Measurements from ENCODE around the gene CPEB1. TPM values are rescaled to one million over a fixed set of nuclear protein-coding genes. Genes with fewer than 3 reads are reported as not detected.

Gene CPEB1
- total and polyA plus RNA-seq, 2 of the 13 experiments (the other 11 are each of a cell fraction or from before 2014, with no cell fraction given): 0.03 to 0.07 TPM

GRCh38 chr15:82540055-82540983, 106.8 kb downstream of the CPEB1 start, which contains the start of gene RPS17 (continued):
- TF ChIP-seq TFE3 (CRISPR knock-in tag; IDR thresholded peaks at IDR 0.05): peak; percentile 59; the same call in 1 of the 2 replicates
- no peak for TF ChIP-seq SIN3B (IDR thresholded peaks at IDR 0.05; ENCODE audit: low read length)
- no peak for TF ChIP-seq MYNN (CRISPR knock-in tag; IDR thresholded peaks at IDR 0.05; ENCODE audit: low read depth)
- TF ChIP-seq RFXANK (CRISPR knock-in tag; IDR thresholded peaks at IDR 0.05): peak; percentile 84; the same call in 1 of the 2 replicates
- TF ChIP-seq KLF16 (CRISPR knock-in tag; IDR thresholded peaks at IDR 0.05): peak in 1 of 2 experiments; percentile 94; a peak in 2 of 4 replicates
- TF ChIP-seq STAT5B (CRISPR knock-in tag; IDR thresholded peaks at IDR 0.05): peak; percentile 68; the same call in 1 of the 2 replicates
- peak; percentile 78 for TF ChIP-seq U2AF1 (optimal IDR thresholded peaks at IDR 0.05; ENCODE audit: low read depth, low read length)
- TF ChIP-seq ZNF3 (CRISPR knock-in tag; IDR thresholded peaks at IDR 0.05): no peak
- TF ChIP-seq ZNF749 (CRISPR knock-in tag; IDR thresholded peaks at IDR 0.05; ENCODE audit: borderline replicate concordance): peak; percentile 92; the same call in 1 of the 2 replicates
- peak; percentile 70 for TF ChIP-seq UBTF (CRISPR knock-in tag; IDR thresholded peaks at IDR 0.05)
- peak; percentile 97 for TF ChIP-seq ZMYM4 (CRISPR knock-in tag; IDR thresholded peaks at IDR 0.05)
- TF ChIP-seq POGZ (CRISPR knock-in tag; IDR thresholded peaks at IDR 0.05): peak; percentile 92
- TF ChIP-seq STAG1 (CRISPR knock-in tag; IDR thresholded peaks at IDR 0.05): peak; percentile 25; the same call in 1 of the 2 replicates
- peak; percentile 82; the same call in 1 of the 2 replicates for TF ChIP-seq TBX2 (CRISPR knock-in tag; IDR thresholded peaks at IDR 0.05; ENCODE audit: borderline replicate concordance)
- TF ChIP-seq MTF2 (CRISPR knock-in tag; IDR thresholded peaks at IDR 0.05; ENCODE audit: borderline replicate concordance): 0 out of 2 replicates have a peak, but pooled peaks have one; percentile 86
- no peak for TF ChIP-seq ZNF672 (CRISPR knock-in tag; IDR thresholded peaks at IDR 0.05)
- TF ChIP-seq ZNF512B (CRISPR knock-in tag; IDR thresholded peaks at IDR 0.05; ENCODE audit: borderline replicate concordance): no peak
- TF ChIP-seq ZNF878 (CRISPR knock-in tag; IDR thresholded peaks at IDR 0.05): peak; percentile 87; the same call in 1 of the 2 replicates
- 0 out of 2 replicates have a peak, but pooled peaks have one; percentile 15 for TF ChIP-seq ZNF652 (CRISPR knock-in tag; IDR thresholded peaks at IDR 0.05; ENCODE audit: borderline replicate concordance, low read depth)
- no peak for TF ChIP-seq THYN1 (CRISPR knock-in tag; IDR thresholded peaks at IDR 0.05; ENCODE audit: borderline replicate concordance, low read depth)
- no peak for TF ChIP-seq HIVEP1 (CRISPR knock-in tag; IDR thresholded peaks at IDR 0.05)
- TF ChIP-seq PTBP1 (IDR thresholded peaks at IDR 0.05; ENCODE audit: low read depth, low read length, poor library complexity, severe bottlenecking): no peak
- TF ChIP-seq TMF1 (CRISPR knock-in tag; IDR thresholded peaks at IDR 0.05; ENCODE audit: low read depth): peak; percentile 14; the same call in 1 of the 2 replicates
- 0 out of 2 replicates have a peak, but pooled peaks have one; percentile 76 for TF ChIP-seq TBP (CRISPR knock-in tag; IDR thresholded peaks at IDR 0.05)

All from HepG2 (cell line).